ENCODE results near the gene TCF7L2.
A peak's percentile ranks its signal among the peaks of the same experiment; 100 is the strongest.

Gene TCF7L2

DNA sequence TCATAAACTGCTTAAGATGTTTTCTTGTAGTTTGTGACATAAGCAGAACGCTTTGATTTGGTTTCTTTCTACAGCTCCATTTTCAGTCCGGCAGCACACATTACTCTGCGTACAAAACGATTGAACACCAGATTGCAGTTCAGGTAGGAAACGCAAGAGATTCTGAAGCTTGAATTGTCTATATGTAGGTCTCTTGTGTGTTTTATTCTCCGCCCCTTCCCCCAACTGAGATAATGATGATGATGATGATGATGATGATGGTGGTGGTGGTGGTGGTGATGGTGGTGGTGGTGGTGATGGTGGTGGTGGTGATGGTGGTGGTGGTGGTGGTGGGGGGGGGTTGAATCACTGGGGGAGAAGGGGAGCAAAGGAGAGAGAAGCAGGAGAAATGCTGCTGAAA lies 14.4 kb downstream of the TCF7L2 start:
- DNase-seq (ENCODE audit: low read depth): no peak

DNA sequence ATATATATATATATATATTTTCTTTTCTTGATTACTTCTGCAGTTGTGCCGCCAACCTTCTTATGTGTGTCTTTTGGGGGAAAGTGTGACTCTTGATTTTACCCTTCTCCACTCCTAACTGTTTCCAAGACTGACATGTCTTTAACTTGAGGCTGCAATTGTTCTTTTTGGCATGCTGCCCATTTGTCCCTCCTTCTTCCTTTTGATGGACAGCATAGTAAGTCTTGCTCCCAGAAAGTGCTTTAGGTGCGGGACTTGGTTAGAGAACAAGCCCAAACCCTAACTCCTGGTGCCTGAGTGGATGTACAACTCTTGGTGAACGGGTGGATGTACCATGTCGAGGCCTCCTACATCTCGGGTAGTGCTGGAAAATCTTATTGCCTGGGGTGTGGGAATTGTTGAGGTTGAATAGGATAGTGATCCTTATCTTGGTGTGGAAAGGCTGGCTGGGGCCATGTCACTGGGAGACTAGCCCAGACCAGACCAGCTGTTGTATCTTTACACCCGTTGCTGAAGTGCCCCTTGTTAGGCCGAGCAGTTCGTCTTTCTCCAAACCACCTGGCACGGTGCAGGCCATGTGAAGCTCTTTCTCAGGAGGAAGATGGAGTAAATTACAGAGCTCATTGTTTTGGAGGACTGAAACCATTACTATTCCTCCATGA lies 16.3 kb downstream of the TCF7L2 start:
- no peak for DNase-seq (ENCODE audit: low read depth)

DNA sequence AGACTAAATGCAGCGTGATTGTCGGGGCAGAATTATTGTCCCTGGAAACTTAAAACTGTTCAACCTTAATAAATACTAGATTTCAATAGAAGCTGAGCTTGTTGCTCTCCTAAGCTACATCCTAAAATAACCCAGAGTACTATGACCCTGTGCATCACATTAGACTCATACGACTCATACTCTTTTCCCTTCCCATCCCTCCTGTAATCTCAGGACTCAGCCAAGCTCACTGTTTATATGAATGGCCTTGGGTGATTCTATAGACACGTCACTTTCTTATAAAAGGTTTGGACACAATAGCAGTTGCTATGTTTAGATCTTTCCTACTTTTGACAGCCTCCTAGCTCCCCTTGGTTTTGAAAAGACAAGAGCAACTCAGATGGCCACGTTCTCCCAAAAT lies 17.2 kb downstream of the TCF7L2 start:
- DNase-seq (ENCODE audit: low read depth): peak; percentile 48

DNA sequence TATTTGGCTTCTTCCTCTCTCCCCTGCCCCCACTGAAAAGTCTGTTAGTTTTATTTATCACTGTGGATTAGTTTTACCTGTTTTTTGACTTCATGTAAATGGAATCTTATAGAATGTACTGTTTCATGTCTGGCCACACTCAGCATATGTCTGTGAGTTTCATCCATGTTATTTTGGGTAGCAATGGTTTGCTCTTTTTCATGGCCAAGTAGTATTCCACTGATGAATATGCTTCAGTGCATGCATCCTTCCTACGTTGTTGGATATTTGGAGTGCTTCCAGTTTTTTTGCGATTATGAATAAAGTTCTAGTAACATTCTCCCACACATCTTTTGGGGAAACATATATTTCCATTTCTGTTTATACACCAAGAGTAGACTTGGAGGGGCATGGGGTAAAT lies 19.1 kb downstream of the TCF7L2 start:
- no peak for DNase-seq (ENCODE audit: low read depth)

DNA sequence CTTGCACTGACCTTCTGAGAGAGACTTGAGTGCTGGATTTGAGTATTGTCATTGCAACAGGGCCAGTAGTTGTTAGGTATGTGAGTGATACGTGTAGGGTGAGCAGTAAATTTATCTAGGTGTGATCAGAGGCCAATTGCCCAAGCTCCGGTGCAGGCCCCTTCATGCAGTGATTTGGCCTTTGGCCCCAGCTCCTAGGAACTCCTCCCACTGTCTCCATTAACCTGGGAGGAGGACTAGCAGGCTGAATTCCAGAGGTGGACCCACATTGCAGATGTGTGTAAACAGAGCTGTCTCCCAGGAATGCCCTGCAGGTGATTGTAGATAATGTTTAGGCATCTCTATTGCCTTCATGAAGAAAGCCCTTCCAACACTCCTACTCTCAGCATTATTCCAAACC lies 19.5 kb downstream of the TCF7L2 start:
- DNase-seq (ENCODE audit: low read depth): no peak

DNA sequence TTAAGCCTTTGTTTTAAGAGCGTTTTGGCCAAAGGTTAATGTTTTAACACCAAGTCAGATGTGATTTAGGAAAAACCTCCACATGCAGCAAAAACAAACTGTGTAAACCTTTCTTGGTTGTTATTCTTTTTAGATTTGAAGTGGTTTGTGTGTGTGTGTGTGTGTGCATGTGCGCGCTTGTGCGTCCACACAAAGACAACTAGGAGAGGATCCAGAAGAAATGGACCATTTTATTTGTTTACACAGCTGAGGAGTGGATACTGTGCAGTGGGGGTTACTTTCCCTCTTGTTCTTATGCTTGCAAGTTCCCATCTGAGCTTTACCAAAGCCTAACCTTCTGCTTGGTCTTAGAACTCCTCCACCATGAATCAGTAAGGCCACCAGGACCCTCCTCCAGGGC lies 20.0 kb downstream of the TCF7L2 start:
- no peak for DNase-seq (ENCODE audit: low read depth)

DNA sequence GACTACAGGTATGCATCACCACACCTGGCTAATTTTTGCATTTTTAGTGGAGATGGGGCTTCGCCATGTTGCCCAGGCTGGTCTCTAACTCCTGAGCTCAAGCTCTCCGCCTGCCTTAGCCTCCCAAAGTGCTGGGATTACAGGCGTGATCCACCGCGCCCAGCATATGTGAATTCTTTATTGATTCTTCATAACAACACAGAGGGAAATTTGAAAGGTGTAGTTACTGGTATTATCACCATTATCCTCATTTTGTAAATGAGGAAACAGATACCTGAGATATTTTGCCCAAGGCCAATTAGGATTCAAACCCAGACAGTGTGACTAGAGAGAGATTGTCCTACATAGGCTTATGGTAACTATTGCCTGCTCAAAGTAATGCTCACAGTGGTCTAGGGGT lies 22.6 kb downstream of the TCF7L2 start:
- DNase-seq (ENCODE audit: low read depth): no peak

DNA sequence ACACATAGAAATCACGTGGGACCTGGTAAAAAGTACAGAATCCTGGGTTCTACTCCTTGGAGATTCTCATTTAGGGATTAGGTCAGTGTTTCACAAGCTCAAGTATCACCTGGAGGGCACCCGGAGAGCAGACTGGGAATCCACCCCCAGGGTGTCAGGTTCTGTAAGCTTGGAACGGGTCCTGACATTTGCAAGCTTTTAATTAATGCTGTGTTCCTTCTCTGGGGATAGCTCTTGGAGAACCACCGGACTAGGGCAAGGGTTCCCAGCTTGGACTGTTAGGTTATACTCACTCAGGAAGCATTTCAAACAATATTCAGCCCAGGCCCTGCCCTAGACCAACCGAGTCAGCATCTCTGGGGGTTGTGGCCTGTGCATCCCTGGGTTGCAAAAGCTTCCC lies 23.0 kb downstream of the TCF7L2 start:
- DNase-seq (ENCODE audit: low read depth): no peak

DNA sequence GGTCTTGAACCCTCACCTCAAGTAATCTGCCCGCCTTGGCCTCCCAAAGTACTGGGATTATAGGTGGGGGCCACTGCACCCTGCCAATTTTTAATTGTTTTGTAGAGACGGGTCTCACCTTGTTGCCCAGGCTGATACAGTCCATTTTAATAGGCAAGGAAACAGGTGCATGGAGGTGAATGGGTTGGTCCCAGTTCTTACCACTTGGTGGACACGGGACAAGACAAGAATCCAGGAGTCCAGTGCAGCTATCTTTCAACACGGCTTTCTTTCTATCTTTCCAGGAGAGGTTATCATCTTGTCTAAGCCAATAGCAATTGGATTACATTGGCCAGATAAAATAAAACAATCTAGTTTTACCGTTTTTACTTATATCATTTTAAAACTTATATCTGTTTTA lies 23.8 kb downstream of the TCF7L2 start:
- no peak for DNase-seq (ENCODE audit: low read depth)

DNA sequence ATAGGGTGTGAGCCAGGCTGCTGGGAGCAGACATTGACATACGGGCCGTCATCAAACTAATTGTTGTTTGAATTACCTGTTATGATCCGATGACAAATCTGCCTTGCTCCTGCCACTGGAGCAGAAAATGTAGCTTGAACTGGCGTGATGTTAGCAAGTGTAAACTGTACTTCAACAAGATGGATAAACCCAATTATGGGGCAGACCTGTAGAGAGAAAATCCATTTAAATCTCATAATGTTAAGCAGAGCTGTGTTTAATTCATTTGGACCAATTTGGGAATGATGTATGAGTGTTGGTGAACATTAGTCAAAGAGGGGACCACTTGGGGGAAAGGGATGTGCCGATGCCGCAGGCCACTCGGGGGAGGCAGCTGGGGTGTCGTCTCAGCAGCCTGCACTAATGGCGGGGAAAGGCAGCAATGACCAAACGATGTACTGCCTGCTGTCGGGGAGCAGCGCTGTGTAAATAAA lies 27.4 kb downstream of the TCF7L2 start:
- no peak for DNase-seq (ENCODE audit: low read depth)

DNA sequence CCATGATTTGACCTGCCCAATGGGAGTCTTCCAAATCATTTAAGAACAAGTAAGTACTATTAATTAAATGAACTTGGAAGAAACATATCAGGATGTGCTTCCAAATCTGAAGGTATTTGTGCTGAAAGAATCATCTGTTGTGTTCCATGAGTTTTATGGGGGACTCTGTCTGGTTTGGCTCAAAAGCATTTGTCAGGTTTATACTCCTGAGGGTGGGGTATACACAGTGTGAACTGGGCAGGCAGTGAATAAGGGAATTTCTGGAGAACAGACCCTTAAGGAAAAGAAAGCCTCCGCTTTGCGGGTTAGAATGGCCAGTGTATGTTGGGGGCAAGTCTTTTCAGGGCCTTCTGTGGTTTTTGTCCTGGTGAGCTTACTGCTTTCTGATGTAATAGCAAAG lies 29.9 kb downstream of the TCF7L2 start:
- DNase-seq (ENCODE audit: low read depth): no peak

DNA sequence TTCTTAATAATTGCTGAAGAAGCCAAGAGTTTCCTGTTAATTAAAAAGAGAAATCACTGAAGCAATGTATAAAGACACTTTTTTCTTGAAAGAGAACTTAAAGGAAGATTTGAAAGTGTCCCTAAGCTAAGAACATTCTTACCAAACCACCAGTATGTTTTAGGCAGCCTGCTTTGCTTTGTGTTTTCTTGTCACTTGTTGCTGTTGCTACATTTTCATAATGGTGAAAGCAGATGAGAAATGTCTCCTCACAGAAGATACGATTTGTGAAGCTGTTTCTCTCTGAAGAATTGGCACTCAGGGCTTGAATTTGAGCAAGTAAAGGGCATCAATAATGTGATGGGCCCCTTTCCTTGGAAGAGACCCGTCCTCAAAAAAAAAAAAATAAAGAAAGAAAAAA lies 30.9 kb downstream of the TCF7L2 start:
- no peak for DNase-seq (ENCODE audit: low read depth)

DNA sequence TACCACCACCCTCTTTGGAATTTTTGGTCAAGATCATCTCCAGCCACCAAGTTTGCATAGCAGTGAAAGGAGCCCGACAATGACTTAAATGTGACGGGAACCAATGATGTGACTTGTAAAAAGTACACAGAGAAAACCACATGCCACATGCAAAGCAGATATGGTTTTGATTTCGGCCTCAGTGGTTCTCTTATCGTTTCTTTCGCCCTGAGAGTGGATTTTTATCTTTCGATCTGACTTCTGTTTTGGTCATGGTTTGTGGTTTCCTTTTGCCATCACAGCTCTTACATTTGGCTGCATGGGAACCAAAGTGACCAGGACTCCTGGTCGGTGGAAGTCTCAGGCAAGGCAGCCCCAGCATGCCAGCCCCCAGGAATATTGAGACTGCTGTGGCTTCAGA lies 31.5 kb downstream of the TCF7L2 start:
- DNase-seq (ENCODE audit: low read depth): no peak

DNA sequence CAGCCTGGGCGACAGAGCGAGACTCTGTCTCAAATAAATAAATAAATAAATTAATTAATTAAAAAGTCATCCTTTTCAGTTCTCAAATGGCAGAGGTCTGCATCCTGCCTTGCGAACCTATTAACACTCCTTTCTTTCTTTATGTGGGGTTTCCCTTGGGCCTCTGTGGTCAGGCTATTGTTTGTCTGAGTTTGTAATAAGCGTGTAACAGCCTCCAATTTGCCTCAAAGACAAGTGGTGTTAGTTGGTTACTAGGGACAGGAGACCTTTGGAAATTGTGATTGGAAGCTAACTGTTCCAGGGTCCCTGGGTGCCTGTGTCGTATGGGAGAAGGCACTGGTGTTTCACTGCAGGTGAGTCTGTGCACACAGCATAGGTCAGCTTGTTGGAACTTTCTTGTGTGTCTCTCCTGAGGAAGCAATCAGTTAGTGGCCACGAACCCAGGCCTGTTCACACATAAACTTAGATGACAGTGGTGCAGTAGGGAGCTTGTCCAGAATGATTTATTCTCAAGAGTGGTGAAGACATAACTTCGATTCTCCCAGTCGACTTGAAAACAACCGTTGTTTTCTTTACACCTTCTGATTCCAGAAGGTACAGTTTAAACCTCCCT lies 33.5 kb downstream of the TCF7L2 start:
- no peak for DNase-seq (ENCODE audit: low read depth)

DNA sequence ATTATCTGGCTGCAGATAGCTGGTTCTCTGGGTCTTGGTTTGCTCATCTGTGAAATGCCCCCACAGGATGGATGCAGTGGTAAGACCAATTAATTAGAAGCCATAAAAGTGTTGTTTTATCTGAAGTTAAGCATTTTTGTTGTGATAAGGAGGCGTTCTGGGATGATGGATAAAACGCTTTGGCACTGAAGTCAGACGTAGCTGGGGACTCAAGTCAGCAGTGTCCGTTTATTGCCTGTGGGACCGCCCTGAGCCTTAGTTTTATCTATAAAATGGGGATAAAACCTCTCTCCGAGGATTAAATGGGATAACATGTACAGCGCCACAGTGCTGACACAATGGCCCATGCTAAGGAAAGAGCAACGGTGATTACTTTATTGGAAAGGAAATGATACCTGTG lies 34.7 kb downstream of the TCF7L2 start:
- no peak for DNase-seq (ENCODE audit: low read depth)

DNA sequence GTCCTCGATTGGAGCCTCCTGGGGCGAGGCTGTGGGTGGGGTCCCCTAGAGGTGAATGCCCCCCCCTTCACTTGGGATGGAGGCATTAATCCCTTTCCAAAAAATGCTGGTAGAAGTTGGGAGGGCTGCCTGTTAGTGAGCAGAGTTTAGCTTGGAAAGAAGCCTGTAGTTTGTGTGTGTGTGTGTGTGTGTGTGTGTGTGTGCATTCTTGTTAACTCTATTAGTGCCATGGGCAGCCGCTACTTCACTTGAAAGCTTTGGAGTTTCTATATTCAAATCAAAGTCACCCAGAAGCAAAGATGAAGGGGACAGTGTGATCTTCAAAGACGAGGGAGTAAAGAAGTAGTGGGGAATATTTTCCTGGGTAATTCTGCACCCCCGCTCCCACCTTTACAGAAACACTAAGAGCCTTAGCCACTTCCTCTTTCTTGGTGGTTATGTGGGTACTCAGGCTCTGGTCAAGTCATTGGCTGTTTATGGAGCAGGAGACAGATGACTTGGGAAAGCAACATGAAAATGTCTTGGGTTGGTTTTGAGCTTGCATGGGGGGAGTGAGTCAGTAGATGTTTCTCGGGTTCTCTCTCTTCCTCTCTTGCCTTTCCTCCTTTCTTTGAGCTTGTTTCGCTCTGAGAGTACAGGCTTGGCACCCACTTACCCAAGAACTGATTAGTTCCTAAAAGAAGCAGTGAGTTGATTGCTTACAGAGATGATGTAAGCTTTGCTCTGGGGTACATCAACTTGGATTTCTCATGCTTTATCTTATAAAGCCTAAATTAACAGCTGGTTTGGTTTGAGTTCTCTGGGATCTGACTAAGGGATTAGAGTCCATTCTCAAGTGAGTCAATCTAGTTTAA lies 35.9 kb downstream of the TCF7L2 start:
- DNase-seq (ENCODE audit: low read depth): peak; percentile 90

DNA sequence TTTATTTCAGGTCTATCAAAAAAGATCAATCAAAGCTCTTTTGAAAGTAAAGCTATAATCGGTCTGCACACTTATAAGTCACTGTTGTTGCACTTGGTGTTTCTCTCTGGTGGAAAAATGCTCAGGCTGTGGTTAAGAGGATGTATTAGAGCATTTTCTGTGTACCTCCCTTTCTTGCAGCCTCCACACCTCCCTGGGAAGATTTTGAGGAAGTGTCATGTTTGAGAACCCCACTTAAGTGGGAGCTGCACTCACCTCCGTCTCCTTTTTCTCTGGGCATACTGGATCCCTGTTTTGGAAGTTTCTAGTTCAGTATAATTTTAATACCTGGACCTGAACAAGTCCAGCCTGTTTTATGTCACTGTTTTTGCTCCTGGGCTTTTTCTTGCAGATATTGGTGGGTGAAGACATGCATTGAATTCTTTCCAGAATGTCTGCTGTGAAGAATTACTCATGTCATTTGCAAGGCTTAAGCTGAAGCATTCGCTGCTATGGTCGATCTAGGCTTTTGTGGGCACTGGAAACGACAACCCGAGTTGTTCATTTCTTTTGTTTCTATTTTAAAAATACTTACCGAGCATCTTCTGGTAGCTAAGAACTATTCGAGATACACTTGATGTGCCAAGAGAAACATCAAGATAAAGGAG lies 36.6 kb downstream of the TCF7L2 start:
- DNase-seq (ENCODE audit: low read depth): peak; percentile 53

DNA sequence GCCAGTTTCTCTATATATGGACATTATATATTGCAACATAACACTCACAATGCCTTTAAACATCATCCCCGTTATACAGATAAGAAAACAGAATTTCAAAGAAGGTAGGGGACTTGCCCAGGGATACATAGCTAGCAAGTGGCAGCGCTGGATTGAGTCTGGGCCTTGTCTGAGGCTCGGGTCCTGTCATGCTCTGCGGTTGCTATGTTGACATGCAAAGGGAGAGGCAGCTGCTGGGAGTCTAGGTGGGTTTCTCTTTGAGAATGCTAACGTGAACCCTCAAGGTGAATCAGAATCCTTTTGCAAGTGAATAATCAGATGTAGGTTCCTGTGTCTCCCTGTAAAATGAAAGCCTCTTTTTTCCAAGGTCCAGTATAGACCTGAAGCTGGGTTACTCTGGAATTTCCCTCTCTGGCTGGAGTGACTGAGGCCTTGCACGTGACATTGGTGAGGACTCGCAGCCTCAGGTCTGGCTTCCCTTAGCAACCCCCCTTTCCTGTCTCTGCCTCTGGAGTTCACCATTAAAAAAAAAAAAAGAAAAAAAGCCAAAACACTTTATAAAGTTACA lies 38.9 kb downstream of the TCF7L2 start:
- DNase-seq (ENCODE audit: low read depth): no peak

DNA sequence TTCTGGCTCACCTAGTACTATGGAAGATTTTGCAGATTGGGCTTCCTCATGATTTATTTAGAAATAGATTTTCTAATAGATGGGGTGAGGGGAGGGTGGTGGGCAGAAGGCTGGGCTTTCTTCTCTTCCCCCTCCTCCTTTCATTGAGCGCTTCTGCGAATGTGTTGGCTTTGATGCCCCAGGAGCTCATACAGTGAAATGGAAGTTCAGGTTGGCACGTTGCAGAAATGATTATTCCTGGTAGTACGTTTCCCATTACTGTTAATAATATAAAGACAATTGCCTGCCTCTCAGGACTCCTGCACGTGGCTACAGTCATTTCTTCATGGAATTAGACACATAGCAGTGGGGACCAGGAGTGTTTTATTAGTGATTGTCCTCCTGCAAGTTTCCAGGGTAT lies 39.8 kb downstream of the TCF7L2 start:
- no peak for DNase-seq (ENCODE audit: low read depth)

DNA sequence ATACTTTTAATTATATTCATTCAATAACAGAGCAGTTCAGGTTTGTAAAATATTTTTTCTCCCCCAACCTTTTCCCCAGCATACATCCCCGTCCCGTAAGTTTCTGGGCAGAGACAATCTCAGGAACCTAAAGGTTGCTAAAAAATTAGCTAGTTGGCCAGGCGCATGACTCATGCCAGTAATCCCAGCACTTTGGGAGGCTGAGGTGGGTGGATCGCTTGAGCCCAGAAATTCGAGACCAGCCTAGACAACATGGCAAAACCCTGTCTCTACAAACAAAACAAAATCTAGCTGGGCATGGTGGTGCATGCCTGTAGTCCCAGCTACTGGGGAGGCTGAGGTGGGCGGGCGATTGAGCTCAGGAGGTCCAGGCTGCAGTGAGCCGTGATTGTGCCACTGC lies 40.2 kb downstream of the TCF7L2 start:
- DNase-seq (ENCODE audit: low read depth): peak; percentile 22

DNA sequence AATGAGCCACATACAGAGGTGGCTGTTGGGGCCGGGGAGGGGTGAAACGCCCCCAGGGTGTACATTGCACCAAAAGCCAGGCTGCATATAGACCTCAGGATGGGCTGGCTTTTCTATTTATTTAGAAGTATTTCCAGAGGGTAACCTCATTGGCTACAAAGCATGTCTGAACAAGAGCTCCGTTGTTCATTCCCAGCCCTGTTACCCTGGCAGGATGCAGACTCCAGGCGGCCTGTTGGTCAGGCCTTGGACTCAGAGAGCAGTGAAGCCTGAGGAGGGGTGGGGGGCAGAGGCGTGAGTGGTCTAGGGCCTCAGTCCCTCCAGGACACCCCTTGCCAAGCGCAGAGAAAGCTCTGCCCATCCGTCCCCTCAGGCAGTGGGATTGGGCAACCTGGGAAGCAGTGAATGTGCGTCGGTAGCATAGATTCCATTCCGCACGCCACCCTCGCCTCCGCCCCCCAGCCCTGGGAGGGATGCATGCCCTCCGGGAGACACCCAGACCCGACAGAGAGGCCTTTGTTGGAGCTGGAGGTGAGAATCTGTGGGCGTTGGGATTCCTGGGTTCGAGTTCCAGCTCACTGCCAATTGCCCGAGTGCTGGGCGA lies 41.9 kb downstream of the TCF7L2 start:
- DNase-seq (ENCODE audit: low read depth): no peak

DNA sequence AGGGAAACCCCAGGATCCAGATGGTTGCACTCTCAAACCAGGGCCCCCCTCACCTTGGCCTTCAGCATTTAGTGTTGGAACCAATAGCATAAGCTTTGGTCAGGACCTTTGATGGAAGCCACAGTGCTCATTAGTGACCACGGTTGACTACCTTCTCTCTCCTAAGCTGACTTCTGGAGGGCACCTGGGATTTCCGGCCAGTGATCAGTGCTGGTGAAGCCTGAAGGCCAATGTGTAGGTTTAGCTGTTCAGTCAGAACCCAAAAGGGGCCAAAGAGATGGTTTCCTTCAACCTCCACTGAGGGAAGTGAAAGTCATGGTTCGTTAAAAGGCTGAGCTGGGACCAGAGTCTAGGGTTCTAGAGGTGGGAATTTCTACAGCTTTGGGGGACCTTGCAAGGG lies 46.4 kb downstream of the TCF7L2 start:
- no peak for DNase-seq (ENCODE audit: low read depth)
